ENCODE results near the gene TMEM115.

Gene TMEM115

DNA sequence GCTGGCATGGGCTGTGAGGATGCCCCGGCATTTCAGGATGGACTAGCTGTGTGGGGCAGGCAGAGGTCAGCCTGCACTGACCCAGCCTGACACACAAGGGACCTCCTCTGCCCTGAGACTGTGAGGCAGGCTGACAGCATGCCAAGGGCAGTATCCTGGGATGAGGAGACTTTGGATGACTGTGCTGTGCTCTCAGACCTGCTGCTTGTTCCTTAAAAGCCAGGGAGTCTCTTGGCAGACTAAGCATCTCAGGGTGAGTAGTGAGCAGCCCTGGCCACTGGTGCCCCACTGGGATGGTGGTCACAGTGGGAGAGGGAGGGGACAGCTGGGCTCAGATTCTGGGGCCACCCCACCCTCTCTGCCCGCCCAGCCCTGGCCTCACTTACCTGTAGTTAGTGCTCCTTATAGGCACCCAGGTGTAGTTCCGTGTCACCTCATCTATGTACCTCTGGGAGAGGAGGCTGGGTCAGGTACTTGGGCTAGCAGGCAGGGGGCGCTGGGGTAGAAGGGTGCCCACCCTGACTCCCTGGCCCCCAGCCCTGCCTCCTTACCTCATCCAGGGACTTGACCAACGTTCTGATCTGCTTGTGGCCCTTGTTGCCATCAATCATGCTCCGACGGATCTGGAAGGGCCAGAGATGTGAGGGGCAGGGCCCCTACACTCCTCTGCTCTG is 16.1 kb upstream of the TMEM115 start:
- DNase-seq, result no peak

DNA sequence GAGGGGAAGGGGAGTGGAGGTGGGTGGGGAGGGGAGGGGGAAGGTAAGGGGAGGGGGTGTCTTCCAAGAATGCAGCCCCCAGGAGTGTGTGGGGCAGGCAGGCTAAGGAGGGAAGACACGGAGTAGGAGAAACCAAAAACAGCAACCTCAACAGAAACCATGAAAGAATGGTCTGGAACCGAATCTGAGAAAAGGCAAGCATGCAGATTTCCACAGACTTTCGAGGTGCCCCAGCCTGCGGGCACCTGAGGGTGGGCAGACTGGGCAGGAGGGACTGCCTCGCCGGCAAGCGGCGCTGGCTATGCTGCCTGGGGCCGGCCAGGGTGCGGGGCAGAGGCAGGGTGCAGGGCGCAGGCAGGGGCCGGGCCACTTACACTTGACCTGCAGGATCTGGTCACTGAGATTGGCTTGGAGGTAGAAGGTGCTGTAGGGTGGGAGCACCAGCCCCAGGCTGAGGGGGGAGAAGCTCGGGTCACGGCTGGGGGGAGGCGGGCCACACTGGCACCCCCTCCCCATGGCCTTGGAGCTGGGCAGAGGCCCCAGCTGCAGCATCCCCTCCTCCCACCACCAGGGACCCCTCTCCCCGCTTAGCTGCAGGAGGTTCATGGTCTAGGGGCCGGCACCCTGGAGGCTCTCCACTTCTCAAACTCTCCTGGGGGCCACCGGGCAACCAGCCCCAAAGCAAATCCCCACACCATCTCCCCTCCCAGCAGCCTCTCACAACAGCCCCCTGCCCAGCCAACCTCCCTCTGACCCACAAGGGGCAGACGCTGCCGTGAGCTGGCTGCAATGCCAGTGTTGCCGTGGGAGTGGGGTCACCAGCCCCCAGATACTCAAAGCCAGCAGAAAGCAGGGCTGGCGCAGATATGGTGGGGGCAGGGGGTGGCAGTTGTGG is 15.3 kb upstream of the TMEM115 start:
- no peak for DNase-seq

DNA sequence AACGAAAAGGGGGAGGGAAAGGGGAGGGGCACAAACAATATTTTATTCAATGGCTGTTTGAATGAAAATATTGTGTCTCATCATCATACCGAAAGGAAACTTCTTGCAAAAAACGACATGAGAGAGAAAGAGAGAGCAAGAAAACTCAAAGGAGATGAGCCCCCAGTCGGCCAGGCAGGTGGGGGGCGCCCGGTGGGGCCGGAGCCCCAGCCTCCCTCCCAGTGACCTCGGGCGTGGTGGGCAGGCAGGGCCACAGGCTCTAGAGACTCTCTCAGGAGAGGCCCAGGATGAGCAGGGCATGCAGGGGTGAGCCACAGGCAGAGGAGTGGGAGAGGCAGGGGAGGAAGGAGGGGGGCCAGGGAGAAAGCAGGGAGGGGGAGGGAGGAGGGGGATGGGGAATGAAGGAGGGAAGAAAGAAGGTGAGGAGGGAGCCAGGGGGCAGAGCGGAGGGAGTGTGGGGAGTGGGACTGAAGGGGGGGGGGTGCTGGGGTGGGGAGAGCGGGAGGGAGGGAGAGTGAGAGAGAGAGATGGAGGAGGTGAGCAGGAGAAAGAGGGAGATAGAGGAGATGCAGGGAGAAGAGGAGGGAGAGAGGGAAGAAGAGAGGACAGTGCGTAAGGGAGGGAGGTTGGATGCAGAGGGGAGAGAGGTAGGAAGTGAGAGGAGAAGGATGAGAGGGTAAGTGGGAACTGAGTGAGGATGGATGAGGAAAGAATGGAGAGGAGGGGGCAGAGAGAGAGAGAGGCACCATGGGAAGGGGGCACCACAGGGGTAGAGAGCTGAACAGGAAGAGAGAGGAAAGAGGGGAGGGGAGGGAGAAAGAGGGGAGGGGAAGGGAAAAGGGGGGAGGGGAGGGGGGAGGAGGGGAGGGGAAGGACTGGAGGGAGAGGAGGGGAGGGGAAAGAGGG is 14.1 kb upstream of the TMEM115 start:
- no peak for DNase-seq

GRCh38 chr3:50372349-50372748 is 13.0 kb upstream of the TMEM115 start:
- DNase-seq, result no peak

DNA sequence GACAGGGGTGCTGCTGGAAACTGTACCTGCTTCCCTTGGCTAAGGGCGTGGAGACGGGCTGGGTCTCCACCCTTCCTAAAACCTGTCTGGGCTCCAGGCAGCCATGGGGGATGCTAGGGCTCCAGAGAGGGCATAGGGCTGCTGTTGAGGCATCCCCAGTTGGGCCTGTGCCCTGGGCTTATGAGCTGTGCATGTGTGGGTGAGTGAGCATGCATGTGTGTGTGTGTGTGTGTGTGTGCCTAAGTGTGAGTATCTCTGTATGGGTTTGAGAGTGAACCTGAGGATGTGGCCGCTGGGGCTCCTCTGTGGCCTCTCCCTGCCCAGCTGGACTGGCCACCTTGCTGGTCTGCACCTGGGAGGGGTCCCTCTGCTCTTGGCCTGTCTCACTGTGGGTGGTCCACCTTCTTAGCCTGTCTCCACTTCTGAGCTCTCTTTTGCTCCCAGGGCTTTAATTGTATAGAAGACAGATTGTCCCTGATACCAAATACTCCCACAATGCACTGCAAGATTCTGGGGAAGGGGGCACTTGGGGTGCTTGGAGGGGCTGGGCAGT is 11.9 kb upstream of the TMEM115 start:
- DNase-seq, result no peak

GRCh38 chr3:50370594-50370993 is 11.3 kb upstream of the TMEM115 start:
- DNase-seq, result no peak

GRCh38 chr3:50369012-50369670 is 9.8 kb upstream of the TMEM115 start:
- no peak for DNase-seq

- DNase-seq, result no peak
Observed at GRCh38 chr3:50365842-50366220, 6.5 kb upstream of the TMEM115 start.

DNA sequence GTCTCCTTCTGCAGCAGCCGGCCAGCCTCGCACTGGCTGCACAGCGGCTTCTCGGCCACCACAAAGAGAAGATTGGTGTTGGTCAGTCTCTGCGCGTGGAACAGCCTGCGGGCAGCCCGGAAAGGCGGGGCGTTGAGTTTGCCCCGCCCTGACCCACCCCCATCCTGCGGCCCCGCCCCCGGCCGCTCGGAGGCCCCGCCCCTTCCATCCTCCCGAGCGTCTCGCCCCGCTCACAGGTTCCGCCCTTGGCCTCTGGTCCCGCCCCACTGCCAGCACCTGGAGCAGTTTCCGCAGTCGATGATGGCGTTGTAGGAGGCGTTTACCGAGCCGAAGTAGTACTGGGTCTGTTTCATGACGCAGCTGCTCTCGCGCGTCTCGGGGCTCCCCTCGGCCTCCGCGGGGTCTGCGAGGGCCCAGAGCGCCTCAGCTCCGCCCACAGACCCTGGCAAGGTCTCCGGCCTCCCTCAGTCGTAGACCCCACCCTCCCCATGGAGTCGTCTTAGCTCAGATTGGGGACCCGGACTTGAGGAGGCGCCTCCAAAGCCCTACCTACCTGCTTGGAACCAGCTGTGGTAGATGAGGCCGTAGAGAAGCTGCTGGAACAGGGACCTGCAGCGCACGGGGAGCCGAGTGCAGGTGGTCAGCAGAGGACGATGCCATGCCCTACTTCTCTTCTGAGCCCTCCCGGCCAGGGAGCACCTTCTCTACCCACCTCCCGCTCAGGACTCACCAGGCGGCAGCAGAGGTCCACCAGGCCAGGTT is 5.9 kb upstream of the TMEM115 start:
- peak; percentile 91 for DNase-seq

DNA sequence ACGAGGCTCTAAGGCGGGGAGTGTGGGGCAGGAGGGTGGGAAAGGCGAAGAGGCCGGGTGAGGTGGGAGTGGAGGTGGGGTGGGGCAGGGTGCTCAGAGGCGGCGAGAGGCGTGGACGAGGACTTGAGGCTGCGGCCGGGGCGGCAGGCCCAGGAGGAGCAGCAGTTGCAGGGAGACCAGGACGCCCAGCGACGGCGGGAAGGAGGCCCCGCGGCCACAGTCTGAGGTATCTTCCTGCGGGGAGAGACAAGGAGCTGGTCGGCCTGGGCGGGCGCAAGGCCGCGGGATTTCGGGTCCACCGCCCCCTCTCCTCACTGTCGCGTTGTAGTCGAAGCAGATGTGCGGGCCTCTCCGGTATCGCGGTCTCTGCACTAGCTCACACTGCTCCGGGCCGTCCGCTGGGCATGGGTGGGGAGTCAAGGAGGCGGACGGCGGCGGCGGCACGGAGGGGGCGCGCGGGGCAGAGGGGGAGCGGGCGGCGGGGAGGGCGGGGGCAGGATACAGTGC is 5.3 kb upstream of the TMEM115 start:
- DNase-seq, result no peak

- DNase-seq, result no peak
Observed at GRCh38 chr3:50359760-50360110, 414 bp upstream of the TMEM115 start.

DNA sequence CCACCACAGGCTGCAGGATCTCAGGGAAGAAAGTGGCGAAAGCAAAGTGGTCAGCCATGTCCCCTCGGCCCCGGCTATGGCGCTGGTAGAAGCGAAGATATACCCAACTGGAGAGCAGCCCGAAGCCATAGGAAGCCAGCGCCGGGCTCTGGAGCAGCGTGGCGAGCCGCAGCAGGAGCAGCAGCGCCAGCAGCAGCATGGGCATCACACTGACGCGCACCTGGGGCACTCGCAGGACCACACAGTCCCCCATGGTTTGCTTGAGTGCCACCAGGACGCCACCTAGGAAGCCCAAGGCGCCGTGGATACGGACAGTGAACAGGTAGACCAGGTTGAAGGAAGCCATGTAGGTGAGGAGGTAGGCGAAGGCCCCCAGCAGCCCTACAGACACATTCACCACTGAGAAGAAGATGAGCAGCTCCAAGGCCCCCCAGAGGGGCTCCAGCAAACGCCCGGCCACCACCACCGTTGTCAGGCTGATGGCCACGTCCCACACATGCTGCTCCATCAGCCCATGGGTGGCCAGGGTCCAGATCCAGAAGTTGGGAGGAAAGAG is 888 bp downstream of the TMEM115 start:
- DNase-seq, result no peak

- DNase-seq, result no peak
Observed at GRCh38 chr3:50357481-50357880, 1.8 kb downstream of the TMEM115 start.

DNA sequence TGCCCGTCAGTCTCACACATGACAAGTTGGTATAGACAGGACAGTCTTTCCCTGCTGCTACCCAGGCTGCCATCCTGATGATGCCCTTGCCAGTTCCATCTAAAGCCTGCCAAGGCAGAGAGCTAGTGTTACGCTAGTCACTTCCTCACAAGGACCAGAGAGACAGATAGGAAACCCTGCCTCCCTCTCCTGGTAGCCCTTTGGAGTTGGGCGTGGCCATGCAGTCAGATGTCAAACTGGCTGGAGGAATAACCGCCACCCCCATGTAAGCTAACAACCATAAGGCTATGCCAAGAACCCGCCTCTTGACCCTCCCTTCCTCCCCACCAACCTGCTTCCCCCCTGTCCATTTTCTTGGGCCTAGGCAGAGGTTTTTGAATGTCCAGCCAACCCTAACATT is 2.8 kb downstream of the TMEM115 start:
- DNase-seq, result no peak

DNA sequence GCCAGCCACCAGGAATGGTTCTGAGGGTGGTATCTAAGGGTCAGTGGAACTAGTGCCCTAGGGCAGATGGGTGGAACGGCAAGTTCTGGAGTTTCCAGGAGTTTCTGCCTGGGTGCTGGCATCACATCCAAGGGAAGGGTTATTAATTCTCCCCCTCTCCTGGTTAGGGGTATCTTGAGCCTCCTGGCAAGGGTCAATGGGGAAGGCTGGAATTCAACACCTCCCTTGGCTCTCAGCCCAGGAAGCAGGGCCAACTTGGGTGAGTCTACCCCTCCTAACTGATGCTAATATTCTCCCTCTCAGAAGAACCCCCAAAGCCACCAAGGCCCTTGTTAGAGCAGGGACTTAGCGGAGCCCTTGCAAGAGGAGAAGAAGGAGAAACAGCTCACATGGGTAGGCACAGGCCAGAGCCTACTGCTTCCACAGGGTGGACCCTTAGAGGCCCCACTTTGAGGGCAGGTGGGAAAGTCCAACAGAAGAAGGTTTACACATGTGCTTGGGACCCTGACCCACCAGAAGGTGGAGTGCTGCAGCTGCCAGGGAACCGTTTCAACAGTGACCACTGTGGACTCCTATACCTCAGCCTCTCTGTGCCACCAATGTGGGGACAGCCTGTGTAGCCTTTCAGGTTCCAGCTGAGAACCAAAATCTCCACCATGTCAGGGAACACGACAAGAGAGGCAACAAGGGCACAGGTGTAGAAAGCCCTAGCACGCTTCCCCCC is 3.3 kb downstream of the TMEM115 start:
- no peak for DNase-seq

DNA sequence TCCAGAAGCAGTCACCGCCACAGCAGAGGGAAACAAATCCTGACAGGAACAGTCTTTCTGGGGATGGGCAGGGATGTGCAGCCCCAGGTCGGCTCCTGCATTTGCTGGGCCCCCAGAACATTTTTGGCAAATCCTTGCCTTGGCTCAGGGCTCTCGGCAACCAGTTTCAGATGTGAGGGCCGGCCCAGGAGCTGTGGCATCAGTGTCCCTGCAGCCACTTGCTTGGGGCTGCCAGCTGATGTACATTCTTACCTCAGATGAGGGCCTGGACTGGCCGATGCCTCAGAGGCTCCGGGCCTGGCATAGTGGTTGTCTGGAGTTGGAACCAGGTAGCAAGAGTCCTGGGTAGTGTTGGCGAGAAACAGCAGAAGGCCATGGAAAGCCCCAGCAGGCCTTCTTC is 4.5 kb downstream of the TMEM115 start:
- DNase-seq, result no peak

DNA sequence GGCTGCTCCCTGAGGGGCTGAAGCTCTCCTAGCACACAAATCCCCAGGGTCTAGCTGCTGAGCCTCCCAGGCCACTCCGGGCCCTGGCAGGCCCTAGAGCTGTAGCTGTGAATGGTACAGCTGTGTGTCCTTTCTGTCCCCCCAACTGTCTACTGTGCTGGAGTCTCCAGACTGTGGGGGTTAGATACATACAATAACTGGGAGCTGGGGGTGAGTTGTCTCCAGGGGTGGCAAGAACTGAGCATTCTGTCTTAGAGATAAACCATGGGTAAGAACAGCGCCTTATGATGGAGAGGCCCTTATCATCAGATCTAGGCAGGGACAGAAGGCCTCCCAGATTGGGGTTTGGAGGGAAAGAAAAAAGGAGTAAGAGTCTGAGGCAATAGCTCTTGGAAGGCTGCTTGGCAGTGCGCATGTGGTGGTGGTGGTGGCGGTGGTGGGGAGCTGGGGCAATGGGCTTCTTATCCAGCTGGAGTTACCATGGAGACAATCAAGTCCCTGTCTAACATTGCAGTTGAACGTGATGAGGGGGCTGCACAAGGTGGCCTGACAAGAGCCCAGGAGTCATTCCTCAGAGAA is 5.0 kb downstream of the TMEM115 start:
- no peak for DNase-seq

DNA sequence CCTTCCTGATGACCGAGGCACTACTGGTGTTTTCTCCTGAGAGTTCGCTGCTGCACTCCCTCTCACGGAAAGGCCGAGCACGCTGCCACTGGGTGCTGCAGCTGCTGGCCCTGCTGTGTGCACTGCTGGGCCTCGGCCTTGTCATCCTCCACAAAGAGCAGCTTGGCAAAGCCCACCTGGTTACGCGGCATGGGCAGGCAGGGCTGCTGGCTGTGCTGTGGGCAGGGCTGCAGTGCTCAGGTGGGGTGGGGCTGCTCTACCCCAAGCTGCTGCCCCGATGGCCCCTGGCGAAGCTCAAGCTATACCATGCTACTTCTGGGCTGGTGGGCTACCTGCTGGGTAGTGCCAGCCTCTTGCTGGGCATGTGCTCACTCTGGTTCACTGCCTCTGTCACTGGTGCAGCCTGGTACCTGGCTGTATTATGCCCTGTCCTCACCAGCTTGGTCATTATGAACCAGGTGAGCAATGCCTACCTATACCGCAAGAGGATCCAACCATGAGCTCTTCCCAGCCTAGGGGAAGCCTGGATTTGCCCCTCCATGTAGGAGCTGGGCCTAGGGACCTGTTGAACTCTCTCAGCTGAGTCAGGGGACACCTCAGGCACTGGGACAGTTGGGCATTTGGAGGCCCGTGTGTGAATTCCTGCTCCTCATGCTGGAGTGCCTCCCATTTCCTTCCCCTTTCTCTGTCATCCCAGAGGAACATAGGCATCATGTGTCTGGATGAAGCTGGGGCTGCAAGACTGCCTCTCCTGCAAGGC is 5.9 kb downstream of the TMEM115 start:
- DNase-seq, result no peak

DNA sequence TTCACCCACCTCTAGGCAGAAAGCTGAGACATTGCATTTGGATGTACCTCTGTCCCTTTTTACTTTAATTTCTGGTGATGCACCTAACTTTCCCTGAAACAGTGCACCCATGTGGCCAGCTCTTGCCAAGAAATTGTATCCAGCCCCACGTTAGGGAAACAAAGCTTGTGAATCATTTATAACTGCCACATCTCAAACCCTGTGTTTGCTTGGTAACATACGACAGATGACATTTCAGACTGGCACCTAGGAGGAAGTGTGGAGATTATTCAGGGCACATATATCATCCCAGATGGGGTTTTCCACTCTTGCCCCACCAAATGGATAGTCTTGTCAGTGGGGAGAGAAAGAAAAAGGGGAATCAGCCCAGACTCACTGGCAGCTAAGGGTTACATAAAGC is 6.5 kb downstream of the TMEM115 start:
- DNase-seq, result no peak

GRCh38 chr3:50351323-50351697 is 8.0 kb downstream of the TMEM115 start:
- no peak for DNase-seq
